ENCODE results near the gene MMEL1. TPM values are rescaled to one million over a fixed set of nuclear protein-coding genes. Genes with fewer than 3 reads are reported as not detected.

MMEL1 gene
- polyA plus RNA-seq, 1 donor from 2014 or later, result 5.2 TPM

DNA sequence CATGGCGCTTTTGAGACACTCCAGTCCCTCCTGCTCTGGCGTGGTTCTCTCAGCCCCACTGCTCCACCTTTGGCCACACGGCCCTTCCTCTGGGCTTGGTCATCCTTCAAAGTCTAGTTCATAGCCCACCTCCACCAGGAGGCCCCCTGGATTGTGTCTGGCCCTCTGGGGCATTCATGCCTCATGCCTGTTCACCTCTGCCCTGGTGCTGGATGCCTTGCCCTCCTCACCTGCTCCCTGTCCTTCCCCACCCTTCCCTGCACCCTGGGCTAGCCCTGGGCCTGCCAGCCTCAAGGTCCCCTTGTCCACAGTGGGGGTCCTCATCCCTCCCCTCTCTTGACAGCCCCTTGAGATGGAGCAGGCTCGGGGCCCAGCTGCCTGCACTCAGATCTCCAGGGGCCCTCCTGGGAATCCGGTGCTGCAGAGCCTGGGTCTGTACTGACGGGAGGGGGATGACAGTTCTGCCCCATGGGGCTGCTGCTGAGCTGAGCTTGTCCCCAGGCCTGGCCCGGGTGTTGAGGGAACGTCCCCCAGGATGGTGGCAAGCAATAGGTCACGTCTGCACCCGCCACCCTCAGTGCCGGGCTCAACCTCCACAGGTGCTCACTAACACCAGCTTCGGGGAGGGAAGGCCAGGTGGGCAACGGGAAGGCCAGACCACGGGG lies 27.8 kb downstream of the MMEL1 start:
- no peaks in the 10 kb centered on the region for H3K9me2 ChIP-seq (ENCODE audit: insufficient read depth, low read length)
- no peaks in the 10 kb centered on the region for H4K20me1 ChIP-seq (ENCODE audit: insufficient read depth)
- no peaks in the 10 kb centered on the region for H3K79me2 ChIP-seq (replicated peaks; ENCODE audit: insufficient read depth, low read length)
- no peak for TF ChIP-seq POLR2AphosphoS5 (IDR thresholded peaks at IDR 0.05)
- no peak overlapping the region for H3K9ac ChIP-seq (ENCODE audit: low read length)
- H3K27me3 ChIP-seq (ENCODE audit: insufficient read depth, low read depth, low read length), result no peaks in the 10 kb centered on the region
- no peaks in the 10 kb centered on the region for H3K36me3 ChIP-seq (ENCODE audit: insufficient read depth, low read length)
- no peak overlapping the region for H3K27ac ChIP-seq (ENCODE audit: low read length)
- H2AFZ ChIP-seq (ENCODE audit: low read depth, low read length), result no peak overlapping the region
- no peak overlapping the region for H3K4me2 ChIP-seq (ENCODE audit: low read length)
- no peak overlapping the region for H3K4me3 ChIP-seq (ENCODE audit: low read length)
- H3K9me3 ChIP-seq (ENCODE audit: low read length), result no peaks in the 10 kb centered on the region
- no peaks in the 10 kb centered on the region for H3F3A ChIP-seq (ENCODE audit: insufficient read depth, low read length, poor library complexity, severe bottlenecking)

GRCh38 chr1:2604156-2604843 lies 28.5 kb downstream of the MMEL1 start:
- H3K9ac ChIP-seq (ENCODE audit: low read length), result no peak overlapping the region
- H3K4me2 ChIP-seq (ENCODE audit: low read length), result no peak overlapping the region
- no peaks in the 10 kb centered on the region for H3K27me3 ChIP-seq (ENCODE audit: insufficient read depth, low read depth, low read length)
- no peaks in the 10 kb centered on the region for H3F3A ChIP-seq (ENCODE audit: insufficient read depth, low read length, poor library complexity, severe bottlenecking)
- H4K20me1 ChIP-seq (ENCODE audit: insufficient read depth), result no peaks in the 10 kb centered on the region
- H3K36me3 ChIP-seq (ENCODE audit: insufficient read depth, low read length), result no peaks in the 10 kb centered on the region
- no peaks in the 10 kb centered on the region for H3K9me2 ChIP-seq (ENCODE audit: insufficient read depth, low read length)
- TF ChIP-seq EZH2 (IDR thresholded peaks at IDR 0.05; ENCODE audit: borderline replicate concordance, insufficient read depth, low read length, poor library complexity, severe bottlenecking) (no peak), SMC3 (conservative IDR thresholded peaks at IDR 0.05; ENCODE audit: poor library complexity) (no peak), TAF1 (IDR thresholded peaks at IDR 0.05; ENCODE audit: low read depth) (no peak), MXI1 (conservative IDR thresholded peaks at IDR 0.05; ENCODE audit: poor library complexity, severe bottlenecking) (no peak), EP300 (conservative IDR thresholded peaks at IDR 0.05; ENCODE audit: poor library complexity, severe bottlenecking) (no peak), POLR2AphosphoS5 (IDR thresholded peaks at IDR 0.05) (no peak), RAD21 (conservative IDR thresholded peaks at IDR 0.05) (no peak)
- TF ChIP-seq, protein P1, sequence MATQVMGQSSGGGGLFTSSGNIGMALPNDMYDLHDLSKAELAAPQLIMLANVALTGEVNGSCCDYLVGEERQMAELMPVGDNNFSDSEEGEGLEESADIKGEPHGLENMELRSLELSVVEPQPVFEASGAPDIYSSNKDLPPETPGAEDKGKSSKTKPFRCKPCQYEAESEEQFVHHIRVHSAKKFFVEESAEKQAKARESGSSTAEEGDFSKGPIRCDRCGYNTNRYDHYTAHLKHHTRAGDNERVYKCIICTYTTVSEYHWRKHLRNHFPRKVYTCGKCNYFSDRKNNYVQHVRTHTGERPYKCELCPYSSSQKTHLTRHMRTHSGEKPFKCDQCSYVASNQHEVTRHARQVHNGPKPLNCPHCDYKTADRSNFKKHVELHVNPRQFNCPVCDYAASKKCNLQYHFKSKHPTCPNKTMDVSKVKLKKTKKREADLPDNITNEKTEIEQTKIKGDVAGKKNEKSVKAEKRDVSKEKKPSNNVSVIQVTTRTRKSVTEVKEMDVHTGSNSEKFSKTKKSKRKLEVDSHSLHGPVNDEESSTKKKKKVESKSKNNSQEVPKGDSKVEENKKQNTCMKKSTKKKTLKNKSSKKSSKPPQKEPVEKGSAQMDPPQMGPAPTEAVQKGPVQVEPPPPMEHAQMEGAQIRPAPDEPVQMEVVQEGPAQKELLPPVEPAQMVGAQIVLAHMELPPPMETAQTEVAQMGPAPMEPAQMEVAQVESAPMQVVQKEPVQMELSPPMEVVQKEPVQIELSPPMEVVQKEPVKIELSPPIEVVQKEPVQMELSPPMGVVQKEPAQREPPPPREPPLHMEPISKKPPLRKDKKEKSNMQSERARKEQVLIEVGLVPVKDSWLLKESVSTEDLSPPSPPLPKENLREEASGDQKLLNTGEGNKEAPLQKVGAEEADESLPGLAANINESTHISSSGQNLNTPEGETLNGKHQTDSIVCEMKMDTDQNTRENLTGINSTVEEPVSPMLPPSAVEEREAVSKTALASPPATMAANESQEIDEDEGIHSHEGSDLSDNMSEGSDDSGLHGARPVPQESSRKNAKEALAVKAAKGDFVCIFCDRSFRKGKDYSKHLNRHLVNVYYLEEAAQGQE (IDR thresholded peaks at IDR 0.05; ENCODE audit: borderline replicate concordance), result no peak
- TF ChIP-seq, protein P2, sequence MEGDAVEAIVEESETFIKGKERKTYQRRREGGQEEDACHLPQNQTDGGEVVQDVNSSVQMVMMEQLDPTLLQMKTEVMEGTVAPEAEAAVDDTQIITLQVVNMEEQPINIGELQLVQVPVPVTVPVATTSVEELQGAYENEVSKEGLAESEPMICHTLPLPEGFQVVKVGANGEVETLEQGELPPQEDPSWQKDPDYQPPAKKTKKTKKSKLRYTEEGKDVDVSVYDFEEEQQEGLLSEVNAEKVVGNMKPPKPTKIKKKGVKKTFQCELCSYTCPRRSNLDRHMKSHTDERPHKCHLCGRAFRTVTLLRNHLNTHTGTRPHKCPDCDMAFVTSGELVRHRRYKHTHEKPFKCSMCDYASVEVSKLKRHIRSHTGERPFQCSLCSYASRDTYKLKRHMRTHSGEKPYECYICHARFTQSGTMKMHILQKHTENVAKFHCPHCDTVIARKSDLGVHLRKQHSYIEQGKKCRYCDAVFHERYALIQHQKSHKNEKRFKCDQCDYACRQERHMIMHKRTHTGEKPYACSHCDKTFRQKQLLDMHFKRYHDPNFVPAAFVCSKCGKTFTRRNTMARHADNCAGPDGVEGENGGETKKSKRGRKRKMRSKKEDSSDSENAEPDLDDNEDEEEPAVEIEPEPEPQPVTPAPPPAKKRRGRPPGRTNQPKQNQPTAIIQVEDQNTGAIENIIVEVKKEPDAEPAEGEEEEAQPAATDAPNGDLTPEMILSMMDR (IDR thresholded peaks at IDR 0.05; ENCODE audit: poor library complexity, severe bottlenecking), result no peak
- no peak overlapping the region for H3K4me3 ChIP-seq (ENCODE audit: low read length)
- H3K79me2 ChIP-seq (replicated peaks; ENCODE audit: insufficient read depth, low read length), result no peaks in the 10 kb centered on the region
- no peak overlapping the region for H2AFZ ChIP-seq (ENCODE audit: low read depth, low read length)
- no peak overlapping the region for H3K27ac ChIP-seq (ENCODE audit: low read length)
- no peaks in the 10 kb centered on the region for H3K9me3 ChIP-seq (ENCODE audit: low read length)
